Effector CD8-positive, alpha-beta T cell (primary cell): ENCODE results near the gene NAT10.
"Not testable (repeated sequence)": the region's sequence is repeated elsewhere in the genome, so short reads cannot be mapped to it uniquely, and the experiment has no call there.

Experiments used
- DNase-seq: peaks from one replicate; lab custom pipeline; 2025; lab: John Stamatoyannopoulos, UW
- total RNA-seq, 4 experiments: gene quantifications; one replicate each; lab custom pipeline; 2026; lab: John Stamatoyannopoulos, UW

NAT10 gene
- 68.0 to 111 (median 74.5) reads per million in 4 experiments for total RNA-seq

- peak; percentile 95 for DNase-seq
These were observed at the start of gene NAT10 for GRCh38 chr11:34105079-34105956. Gene NAT10, plus strand, starts transcription at chr11:34105629. Its CDS starts 2,597 bp downstream, at chr11:34108226.

GRCh38 chr11:34056672-34057071 is 48.8 kb upstream of the NAT10 start:
- no peak for DNase-seq

DNA sequence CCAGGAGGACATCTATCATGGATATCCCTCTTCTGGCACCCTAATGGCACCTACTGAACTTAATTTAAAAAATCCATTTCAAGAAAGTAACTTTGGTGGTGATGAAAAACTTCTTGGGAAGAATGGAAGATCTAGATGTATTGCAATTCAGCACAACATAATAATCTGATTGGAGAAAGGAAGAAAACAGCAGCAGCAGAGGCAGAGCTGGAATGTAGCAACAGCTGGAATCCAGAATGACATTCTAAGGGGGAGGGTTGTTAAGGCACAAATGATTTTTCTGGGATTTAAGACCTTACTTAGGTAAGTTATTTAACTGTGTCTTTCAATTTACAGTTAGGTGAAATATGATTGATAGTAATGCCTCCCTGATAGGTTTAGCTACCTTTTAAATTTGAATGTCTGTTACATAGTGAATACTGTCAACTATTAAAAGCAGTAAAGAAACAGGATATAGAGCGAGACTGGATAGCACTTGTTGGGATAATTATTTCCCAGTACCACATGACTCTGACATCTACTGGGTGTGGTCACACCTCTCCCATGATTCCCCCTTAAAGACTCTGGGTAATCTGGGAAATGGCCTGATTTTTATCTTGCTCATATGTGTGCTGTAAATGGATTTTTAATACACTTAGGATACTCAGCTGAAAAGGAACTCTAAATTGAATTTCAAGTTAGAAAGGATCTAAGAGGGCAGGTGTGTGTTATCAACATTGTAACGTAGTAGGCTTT is 42.2 kb upstream of the NAT10 start:
- no peak for DNase-seq

GRCh38 chr11:34064291-34064690 is 41.1 kb upstream of the NAT10 start:
- no peak for DNase-seq

GRCh38 chr11:34065505-34066203 is 39.8 kb upstream of the NAT10 start:
- no peak for DNase-seq

GRCh38 chr11:34066766-34067165 is 38.7 kb upstream of the NAT10 start:
- not testable (repeated sequence) for DNase-seq

- no peak for DNase-seq
These were observed 37.9 kb upstream of the NAT10 start for GRCh38 chr11:34067383-34068065.

- DNase-seq = no peak
These were observed 37.3 kb upstream of the NAT10 start for GRCh38 chr11:34068111-34068510.

DNA sequence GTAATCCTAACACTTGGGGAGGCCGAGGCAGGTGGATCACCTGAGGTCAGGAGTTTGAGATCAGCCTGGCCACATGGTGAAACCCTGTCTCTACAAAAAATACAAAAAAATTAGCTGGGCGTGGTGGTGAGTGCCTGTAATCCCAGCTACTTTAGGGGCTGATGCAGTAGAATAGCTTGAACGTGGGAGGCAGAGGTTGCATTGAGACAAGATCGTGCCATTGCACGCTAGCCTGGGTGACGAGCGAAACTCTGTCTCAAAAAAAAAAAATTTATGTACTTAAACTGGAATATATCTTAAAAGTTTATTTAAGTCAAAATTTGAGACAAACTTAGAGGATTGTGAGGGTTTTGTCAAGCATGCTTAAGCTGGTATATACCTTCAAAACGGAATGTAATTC is 34.1 kb upstream of the NAT10 start:
- DNase-seq = not testable (repeated sequence)

DNA sequence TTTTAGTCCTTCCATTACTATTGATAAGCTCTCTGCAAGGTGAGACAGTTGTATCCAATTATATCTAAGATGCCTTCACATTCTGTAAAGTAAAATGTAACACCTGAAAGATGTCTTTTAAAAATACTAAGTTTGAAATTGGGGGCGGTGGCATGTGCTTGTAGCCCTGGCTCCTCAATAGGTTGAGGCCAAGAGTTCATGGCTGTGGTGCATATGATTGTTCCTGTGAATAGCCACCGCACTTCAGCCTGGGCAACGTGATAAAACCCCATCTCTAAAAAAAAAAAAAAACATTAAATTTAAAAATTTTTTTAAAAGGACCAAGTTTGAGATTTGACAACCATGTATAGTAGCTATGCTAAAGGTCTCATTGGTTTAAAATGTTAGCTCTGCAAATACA is 33.4 kb upstream of the NAT10 start:
- no peak for DNase-seq

DNA sequence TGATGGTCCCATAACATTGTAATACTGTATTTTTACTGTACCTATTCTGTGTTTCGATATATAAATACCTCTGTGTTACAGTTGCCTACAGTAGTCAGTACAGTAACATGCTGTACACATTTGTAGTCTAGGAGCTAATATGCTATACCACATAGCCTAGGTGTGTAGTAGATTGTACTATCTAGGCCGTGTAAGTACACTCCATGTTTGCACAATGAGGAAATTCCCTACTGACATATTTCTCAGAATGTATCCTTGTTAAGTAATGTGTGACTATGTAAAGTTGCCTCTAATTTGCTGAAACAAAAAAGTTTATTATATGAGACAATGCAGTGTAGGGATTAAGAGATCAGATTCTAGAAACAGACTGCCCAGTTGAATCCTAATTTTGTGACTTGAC is 32.6 kb upstream of the NAT10 start:
- DNase-seq = no peak

DNA sequence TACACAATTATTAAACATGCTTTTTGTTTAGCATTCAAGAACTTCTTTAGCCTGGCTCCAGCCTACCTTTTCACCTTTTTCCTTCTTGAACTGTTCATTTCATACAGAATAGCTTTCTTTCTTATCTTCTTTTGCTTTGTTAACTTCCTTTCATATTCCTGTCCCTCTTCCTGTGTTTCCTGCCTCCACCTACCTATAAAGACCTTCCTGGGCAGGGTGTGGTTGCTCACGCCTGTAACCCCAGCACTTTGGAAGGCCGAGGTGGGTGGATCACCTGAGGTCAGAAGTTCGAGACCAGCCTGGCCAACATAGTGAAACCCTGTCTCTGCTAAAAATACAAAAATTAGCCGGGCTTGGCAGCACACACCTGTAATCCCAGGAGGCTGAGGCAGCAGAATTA is 31.0 kb upstream of the NAT10 start:
- no peak for DNase-seq

GRCh38 chr11:34075178-34075820 is 30.1 kb upstream of the NAT10 start:
- no peak for DNase-seq

DNA sequence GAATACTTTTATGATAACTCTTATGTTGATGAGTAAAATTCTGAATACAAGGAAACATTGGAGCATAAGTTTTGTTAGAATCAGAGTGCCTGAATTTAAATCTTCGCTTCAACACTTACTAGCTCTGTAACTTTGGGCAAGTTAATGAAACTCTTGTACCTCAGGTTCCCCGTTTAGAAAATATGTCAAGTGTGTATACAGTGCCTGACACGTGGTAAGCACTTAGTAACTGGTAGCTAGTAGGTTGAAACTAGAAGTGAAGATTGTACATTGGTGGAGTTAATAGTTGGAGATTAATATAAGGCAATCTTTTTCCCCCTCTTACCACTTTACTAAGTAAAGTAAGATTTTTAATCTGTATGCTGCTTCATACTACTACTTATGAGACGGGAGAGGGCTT is 24.8 kb upstream of the NAT10 start:
- DNase-seq = no peak

- no peak for DNase-seq
These were observed 20.8 kb upstream of the NAT10 start for GRCh38 chr11:34084637-34085036.

GRCh38 chr11:34086554-34087283 is 18.7 kb upstream of the NAT10 start:
- no peak for DNase-seq

- DNase-seq = no peak
These were observed 13.6 kb upstream of the NAT10 start for GRCh38 chr11:34091825-34092224.

GRCh38 chr11:34094900-34095299 is 10.5 kb upstream of the NAT10 start:
- DNase-seq = not testable (repeated sequence)

- DNase-seq = no peak
These were observed 6.6 kb upstream of the NAT10 start for GRCh38 chr11:34098813-34099212.

DNA sequence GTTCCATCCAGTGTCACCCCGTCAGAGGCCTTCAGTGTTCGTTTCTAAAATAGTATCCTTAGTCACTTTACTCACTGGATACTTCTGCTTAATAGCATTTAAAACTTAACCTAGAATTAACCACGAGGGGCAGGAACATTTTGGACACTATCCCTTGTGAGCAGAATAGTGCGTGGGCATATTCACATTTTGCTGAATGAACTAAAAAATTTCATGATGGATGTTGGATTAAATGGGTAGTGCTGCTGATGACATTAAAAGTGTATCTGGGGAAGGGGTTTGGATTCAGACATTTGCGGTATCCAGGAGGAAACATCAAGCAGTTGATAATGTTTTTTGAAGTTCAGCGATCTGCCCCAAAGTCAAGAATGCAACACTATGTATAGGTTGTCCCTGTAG is 750 bp upstream of the NAT10 start:
- DNase-seq = no peak
